Activated CD4-positive, alpha-beta memory T cell treated with anti-CD3 and anti-CD28 coated beads, Interleukin-2, amount 10 ng/mL, durations not matched to agents 7 days and 5 days (primary cell): ENCODE results near the gene HLCS. TPM values are rescaled to one million over a fixed set of nuclear protein-coding genes. Genes with fewer than 3 reads are reported as not detected.

ENCODE experiments used
- CTCF ChIA-PET: fragments of 350-600 bp; sonication (Branson Sonifier 250); formaldehyde crosslinking; loops from one replicate; lab custom pipeline; 2021; ENCODE audit warnings: antibody characterized with exemption, inconsistent platforms; lab: Charles Lee
- POLR2A ChIA-PET: fragments of 350-600 bp; sonication (Branson Sonifier 250); formaldehyde crosslinking; loops from one replicate; lab custom pipeline; 2021; ENCODE audit warnings: antibody characterized with exemption; lab: Charles Lee
- DNase-seq: peaks from one replicate; pipeline ENCODE4 v3.0.0-alpha.2; 2020
- H3K27ac Mint-ChIP-seq: one replicate; pipeline ENCODE4 v1.8.0; 2021; ENCODE audit warnings: mild to moderate bottlenecking, mixed read lengths
- H3K27me3 Mint-ChIP-seq: one replicate; pipeline ENCODE4 v1.8.0; 2021; ENCODE audit warnings: mixed read lengths
- H3K36me3 Mint-ChIP-seq: one replicate; pipeline ENCODE4 v1.8.0; 2021; ENCODE audit warnings: low read depth, mixed read lengths
- H3K4me1 Mint-ChIP-seq: one replicate; pipeline ENCODE4 v1.8.0; 2021; ENCODE audit warnings: mixed read lengths
- H3K4me3 Mint-ChIP-seq: one replicate; pipeline ENCODE4 v1.8.0; 2021; ENCODE audit warnings: mild to moderate bottlenecking, mixed read lengths
- H3K9me3 Mint-ChIP-seq: one replicate; pipeline ENCODE4 v1.8.0; 2021; ENCODE audit warnings: mixed read lengths
- total RNA-seq, 2 experiments: library from RNA; stranded (reverse); gene quantifications; one replicate each; pipeline ENCODE4 v1.2.3, GENCODE V29; 2021

HLCS gene
- total RNA-seq, 2 experiments from 2014 or later, result 13.3 to 13.9 TPM

DNA sequence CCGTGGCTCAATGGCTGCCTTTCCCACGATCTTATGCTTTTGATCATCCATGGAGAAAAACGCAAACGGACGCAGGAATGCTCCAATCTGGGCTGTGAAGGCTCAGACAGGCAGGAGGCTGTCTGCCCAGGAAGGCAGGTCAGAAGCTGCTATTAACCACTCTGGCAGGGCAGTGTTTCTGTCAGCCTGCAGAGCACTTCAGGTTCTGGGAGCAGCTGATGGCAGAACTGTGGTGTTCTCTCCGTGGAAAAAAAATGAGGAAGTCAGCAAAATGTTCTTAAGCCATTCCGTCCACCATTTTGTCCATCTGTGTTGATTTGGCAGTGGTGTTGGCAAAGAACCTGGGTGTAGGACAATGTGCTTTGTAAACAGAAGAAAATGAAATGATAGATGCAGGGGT lies 175.9 kb downstream of the HLCS start:
- ChIA-PET POLR2A (no interaction called here), CTCF (no interaction called here)
- no peaks in the 10 kb centered on the region for H3K36me3 Mint-ChIP-seq
- H3K4me1 Mint-ChIP-seq, result no peaks in the 10 kb centered on the region
- no peaks in the 10 kb centered on the region for H3K27me3 Mint-ChIP-seq
- no peaks in the 10 kb centered on the region for H3K9me3 Mint-ChIP-seq
- H3K27ac Mint-ChIP-seq, result no peak overlapping the region
- no peak for DNase-seq
- no peak overlapping the region for H3K4me3 Mint-ChIP-seq

DNA sequence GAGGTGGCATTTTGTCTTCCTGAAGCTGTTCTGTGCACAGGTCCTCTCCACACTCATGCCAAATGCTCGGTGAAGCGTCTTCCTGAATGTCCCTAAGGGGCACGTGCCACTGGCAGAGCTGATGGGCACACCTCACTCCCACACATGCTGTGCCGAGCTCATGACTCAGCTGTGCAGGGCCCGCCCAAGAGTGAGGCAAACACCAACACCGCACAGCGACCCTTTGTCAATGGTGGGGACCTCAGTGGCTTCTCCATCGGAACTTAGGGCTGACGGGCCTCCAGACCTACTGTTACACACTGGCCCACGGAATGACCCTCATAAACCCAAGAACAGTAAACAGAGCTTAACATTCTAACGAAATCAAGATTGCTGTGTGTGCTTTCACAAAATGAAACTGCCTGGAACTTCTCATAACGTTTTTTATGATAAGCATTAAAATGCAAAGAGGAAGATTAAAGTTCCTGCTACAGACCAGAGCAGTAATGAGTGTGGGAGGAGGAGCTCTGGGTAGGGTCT lies 178.3 kb downstream of the HLCS start:
- Mint-ChIP-seq H3K9me3 (no peaks in the 10 kb centered on the region), H3K27ac (no peak overlapping the region), H3K27me3 (no peaks in the 10 kb centered on the region), H3K36me3 (no peaks in the 10 kb centered on the region), H3K4me3 (no peak overlapping the region), H3K4me1 (no peaks in the 10 kb centered on the region)
- ChIA-PET CTCF (interaction anchor here (0.7 kb wide), 1 partner anchor 39 kb away, joined by 3 read pairs; no protein-coding TSS in a partner anchor), POLR2A (no interaction called here)
- no peak for DNase-seq

DNA sequence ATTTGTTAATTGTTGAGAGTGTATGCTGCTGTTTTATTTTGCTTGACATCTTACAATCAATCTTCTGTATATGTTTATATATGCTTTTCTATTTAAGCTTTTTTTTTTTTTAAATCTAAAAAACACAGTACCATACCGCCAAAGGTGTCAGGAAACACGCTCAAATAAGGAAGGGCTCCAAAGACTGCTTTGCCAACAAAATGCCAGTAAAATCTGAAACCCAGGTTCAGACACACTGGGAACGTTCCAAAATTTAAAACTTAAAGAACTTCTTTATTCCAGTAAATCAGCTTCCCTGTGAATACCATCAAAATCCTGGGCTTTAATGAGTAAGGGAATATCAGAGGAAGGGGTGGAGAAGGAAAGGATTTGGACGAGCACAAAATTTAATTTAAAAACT lies 180.3 kb downstream of the HLCS start:
- no peak for DNase-seq
- no peak overlapping the region for H3K27ac Mint-ChIP-seq
- no peaks in the 10 kb centered on the region for H3K27me3 Mint-ChIP-seq
- no peaks in the 10 kb centered on the region for H3K4me1 Mint-ChIP-seq
- no peaks in the 10 kb centered on the region for H3K9me3 Mint-ChIP-seq
- H3K4me3 Mint-ChIP-seq, result no peak overlapping the region
- H3K36me3 Mint-ChIP-seq, result no peaks in the 10 kb centered on the region
- CTCF ChIA-PET, result no interaction called here
- POLR2A ChIA-PET, result no interaction called here

DNA sequence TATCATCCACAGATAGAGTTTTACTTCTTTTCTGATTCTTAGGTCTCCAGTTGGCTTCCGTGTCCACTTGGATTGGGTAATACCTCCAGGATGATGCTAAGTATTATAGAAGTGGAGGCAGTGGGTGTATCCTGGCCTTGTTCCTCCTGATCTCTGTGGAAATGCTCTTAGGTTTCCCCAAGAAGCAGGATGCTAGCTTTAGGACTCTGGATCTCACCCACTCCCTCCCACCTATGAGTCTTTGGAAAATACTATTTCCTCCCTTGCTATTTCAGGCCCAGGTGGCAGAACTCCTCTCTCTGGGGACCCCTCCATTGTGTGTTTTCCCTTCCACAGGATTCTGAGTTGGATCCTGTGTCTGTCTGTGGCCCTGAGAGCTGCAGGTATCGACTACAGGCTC lies 180.9 kb downstream of the HLCS start:
- ChIA-PET POLR2A (no interaction called here), CTCF (no interaction called here)
- Mint-ChIP-seq H3K4me1 (no peaks in the 10 kb centered on the region), H3K4me3 (no peak overlapping the region), H3K9me3 (no peaks in the 10 kb centered on the region), H3K36me3 (no peaks in the 10 kb centered on the region), H3K27me3 (no peaks in the 10 kb centered on the region), H3K27ac (no peak overlapping the region)
- DNase-seq, result no peak

DNA sequence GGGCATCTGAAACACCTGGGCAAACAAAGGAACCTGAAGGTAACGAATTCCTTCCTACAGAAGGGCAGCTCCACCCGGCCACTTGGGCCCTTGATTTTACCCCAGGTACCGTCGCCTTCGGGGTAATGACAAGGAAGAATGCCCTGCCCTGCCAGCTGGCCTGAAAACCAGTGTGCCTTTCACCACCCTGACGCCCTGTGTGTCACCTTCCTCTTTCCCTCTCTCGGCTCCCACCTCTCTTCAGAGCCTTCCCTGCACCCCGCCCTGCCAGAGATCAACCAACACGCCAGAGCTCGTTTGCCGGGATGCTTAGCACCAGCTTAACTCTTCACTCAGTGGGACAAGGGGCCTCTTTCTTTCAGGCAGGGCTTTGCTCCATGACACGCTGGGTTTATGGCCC lies 181.5 kb downstream of the HLCS start:
- Mint-ChIP-seq H3K36me3 (no peaks in the 10 kb centered on the region), H3K4me1 (no peaks in the 10 kb centered on the region), H3K9me3 (no peaks in the 10 kb centered on the region), H3K27me3 (no peaks in the 10 kb centered on the region), H3K27ac (no peak overlapping the region), H3K4me3 (no peak overlapping the region)
- ChIA-PET CTCF (no interaction called here), POLR2A (no interaction called here)
- no peak for DNase-seq

DNA sequence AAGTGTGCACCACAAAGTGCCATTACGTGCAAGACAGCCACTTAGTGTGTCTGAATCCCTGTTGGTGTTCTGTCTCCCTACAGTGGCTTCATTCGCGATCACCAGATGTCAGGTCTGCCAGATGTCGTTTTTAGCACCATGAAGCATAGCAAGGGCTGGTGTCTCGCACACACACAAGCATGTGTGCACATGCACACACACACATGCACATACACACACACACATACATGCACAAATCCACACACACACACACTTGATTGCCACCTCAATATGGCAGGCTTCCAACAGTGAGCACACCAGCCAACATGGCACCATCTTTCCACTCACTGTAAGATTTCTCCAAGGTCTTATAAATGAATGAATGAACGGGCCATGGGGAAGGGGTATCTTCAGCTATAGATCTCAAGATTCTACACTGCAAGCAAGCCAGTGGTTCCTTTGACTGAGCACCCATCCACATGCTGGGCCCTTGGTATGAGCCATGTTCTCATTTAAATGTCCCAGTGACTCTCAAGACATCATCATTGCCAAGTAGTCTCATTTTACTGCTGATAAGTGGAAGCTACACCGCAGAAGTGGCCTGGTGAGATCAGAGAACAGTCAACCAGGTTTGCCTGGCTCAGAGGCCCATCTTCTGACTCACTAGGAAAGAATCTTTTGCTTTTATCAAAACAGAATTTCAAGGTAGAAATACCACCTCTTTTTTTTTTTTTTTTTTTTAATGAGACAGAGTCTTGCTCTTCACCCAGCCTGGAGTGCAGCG lies 182.7 kb downstream of the HLCS start:
- H3K4me1 Mint-ChIP-seq, result no peaks in the 10 kb centered on the region
- no peak for DNase-seq
- CTCF ChIA-PET, result no interaction called here

DNA sequence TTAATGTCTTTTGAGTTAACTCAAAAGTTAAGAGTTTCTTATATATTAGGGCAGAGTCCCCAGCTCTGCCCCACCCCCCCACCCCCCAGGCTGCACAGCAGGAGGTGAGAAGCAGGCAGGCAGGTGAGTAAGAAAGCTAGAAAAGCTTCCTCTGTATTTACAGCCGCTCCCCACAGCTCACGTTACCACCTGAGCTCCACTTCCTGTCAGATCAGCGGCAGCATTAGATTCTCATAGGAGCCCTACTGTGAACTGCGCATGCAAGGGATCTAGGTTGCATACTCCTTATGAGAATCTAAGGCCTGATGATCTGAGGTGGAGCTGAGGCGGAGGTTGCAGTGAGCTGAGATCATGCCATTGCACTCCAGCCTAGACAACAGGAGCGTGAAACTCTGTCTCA lies 185.6 kb downstream of the HLCS start:
- Mint-ChIP-seq H3K4me1 (no peaks in the 10 kb centered on the region), H3K27me3 (no peaks in the 10 kb centered on the region), H3K4me3 (no peak overlapping the region), H3K36me3 (no peaks in the 10 kb centered on the region), H3K9me3 (no peaks in the 10 kb centered on the region), H3K27ac (no peak overlapping the region)
- ChIA-PET POLR2A (no interaction called here), CTCF (no interaction called here)
- no peak for DNase-seq

More for the DNA sequence above, 182.7 kb downstream of the HLCS start:
- H3K36me3 Mint-ChIP-seq, result no peaks in the 10 kb centered on the region
- no peaks in the 10 kb centered on the region for H3K9me3 Mint-ChIP-seq
- H3K27ac Mint-ChIP-seq, result no peak overlapping the region
- H3K4me3 Mint-ChIP-seq, result no peak overlapping the region
- POLR2A ChIA-PET, result no interaction called here
- no peaks in the 10 kb centered on the region for H3K27me3 Mint-ChIP-seq

DNA sequence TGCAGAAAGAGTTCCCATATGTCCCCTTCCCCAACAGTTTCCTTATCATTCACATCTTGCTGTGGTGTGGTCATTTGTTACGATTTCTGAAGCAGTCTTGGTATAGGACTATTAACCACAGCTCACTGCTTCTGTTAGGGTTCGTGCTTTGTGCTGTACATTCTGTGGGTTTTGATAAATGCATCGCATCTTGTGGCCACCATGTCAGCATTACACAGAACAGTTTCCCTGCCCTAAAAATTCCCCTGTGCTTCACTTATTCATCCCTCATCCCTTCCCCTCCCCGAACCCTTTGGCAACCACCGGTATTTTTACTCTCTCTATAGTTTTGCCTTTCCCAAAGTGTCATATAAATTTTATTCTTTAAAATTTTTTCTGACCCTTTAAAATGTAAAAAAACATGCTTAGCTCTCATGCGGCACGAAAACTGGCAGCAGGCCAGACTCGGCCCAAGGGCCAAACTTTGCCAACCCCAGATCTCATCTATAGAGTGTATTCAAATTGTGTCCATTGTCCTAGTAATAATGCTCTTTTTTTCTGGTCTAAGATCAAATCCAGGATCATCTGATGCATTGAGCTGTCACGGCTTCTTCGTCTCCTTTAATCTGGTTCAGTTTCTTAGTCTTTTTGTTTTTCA lies 189.4 kb downstream of the HLCS start:
- H3K4me3 Mint-ChIP-seq, result no peak overlapping the region
- no peaks in the 10 kb centered on the region for H3K4me1 Mint-ChIP-seq
- H3K27ac Mint-ChIP-seq, result no peak overlapping the region
- ChIA-PET CTCF (no interaction called here), POLR2A (interaction anchor here (1.3 kb wide), 1 partner anchor 24 kb away, joined by 3 read pairs; no protein-coding TSS in a partner anchor)
- H3K27me3 Mint-ChIP-seq, result no peaks in the 10 kb centered on the region
- no peaks in the 10 kb centered on the region for H3K36me3 Mint-ChIP-seq
- DNase-seq, result no peak
- no peaks in the 10 kb centered on the region for H3K9me3 Mint-ChIP-seq

DNA sequence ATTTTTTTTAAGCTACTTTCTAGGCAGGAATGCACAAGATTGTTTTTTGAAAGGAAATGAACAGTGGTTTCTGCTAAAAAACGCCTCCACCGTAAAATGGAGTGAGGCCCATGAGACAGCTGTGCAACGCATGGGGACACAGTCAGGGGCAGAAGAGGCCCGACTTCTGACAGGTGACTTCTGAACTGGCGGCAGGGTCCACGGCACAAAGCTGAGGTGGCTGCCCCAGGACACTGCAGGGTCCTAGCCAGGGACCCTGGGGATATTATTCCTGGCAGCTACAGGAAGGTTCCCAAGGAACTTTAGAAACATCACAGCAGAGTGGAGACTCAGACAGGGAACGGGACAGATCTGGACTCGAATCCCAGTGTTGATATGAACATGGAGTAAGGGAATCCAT lies 192.5 kb downstream of the HLCS start:
- H3K9me3 Mint-ChIP-seq, result no peaks in the 10 kb centered on the region
- DNase-seq, result no peak
- H3K27ac Mint-ChIP-seq, result no peak overlapping the region
- no peaks in the 10 kb centered on the region for H3K4me1 Mint-ChIP-seq
- no peak overlapping the region for H3K4me3 Mint-ChIP-seq
- no peaks in the 10 kb centered on the region for H3K36me3 Mint-ChIP-seq
- H3K27me3 Mint-ChIP-seq, result no peaks in the 10 kb centered on the region
- CTCF ChIA-PET, result no interaction called here
- POLR2A ChIA-PET, result no interaction called here

DNA sequence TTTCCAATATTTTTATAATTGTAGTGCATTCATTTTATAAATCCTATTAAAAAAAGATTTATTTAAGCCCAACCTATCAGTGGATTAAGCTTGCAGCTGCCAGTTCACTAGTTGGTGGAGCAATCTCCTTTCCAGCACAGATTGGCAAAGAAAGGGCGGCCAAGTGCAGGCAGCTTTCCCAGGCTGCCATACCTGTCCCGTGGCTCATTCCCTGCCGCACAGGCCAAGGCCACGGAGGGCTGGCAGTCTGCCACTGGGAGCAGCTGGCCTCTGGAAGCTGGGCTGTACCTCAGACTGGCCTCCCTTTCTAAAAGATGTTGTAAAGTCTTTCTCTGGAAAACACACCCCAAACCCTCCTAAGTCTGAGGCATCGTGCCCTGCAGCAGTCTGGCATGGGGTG lies 193.4 kb downstream of the HLCS start:
- Mint-ChIP-seq H3K36me3 (no peaks in the 10 kb centered on the region), H3K4me1 (no peaks in the 10 kb centered on the region), H3K27ac (no peak overlapping the region), H3K9me3 (no peaks in the 10 kb centered on the region), H3K4me3 (no peak overlapping the region), H3K27me3 (no peaks in the 10 kb centered on the region)
- ChIA-PET POLR2A (no interaction called here), CTCF (interaction anchor here (0.8 kb wide), 1 partner anchor 81 kb away, joined by 3 read pairs; no protein-coding TSS in a partner anchor)
- no peak for DNase-seq

DNA sequence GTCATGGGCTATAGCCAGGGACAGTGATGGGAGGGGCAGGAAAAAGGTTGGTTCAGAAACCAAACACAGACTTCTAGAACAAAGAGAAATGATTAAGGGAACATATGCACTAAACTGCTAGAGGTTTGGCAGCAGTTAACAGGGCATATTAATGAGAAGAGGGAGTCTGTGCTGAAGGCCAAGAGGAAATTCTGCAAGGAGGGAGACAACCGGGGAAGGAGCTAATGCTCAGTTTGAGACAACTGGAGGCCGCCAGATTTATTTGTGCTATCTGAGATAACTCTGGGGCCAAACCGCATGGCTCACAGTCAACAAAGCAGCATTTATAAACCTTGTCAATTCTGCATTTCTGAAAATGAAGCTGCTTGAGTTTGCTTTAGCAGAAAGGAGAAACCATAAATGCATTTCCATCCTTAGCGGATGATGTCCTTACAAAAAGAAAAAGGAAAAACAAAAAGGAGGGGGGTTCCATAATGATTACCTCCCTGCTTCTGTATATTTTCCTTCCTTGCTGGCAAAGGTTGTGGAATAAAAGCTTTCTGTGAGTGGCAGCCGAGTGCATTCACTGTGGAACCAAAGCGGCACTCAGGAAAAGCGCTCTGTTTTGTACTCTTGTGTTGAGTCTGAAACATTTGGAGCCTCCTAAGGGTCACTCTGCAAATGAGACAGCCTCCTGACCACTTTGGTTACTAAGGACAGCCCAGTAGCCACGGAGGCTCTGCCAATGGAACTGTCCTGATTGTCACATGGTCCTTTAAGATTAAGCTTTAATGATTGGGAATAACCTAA lies 197.2 kb downstream of the HLCS start:
- no peaks in the 10 kb centered on the region for H3K36me3 Mint-ChIP-seq
- ChIA-PET POLR2A (no interaction called here), CTCF (no interaction called here)
- no peak for DNase-seq
- H3K27ac Mint-ChIP-seq, result no peak overlapping the region
- no peaks in the 10 kb centered on the region for H3K27me3 Mint-ChIP-seq
- no peak overlapping the region for H3K4me3 Mint-ChIP-seq
- no peaks in the 10 kb centered on the region for H3K4me1 Mint-ChIP-seq
- H3K9me3 Mint-ChIP-seq, result no peaks in the 10 kb centered on the region

DNA sequence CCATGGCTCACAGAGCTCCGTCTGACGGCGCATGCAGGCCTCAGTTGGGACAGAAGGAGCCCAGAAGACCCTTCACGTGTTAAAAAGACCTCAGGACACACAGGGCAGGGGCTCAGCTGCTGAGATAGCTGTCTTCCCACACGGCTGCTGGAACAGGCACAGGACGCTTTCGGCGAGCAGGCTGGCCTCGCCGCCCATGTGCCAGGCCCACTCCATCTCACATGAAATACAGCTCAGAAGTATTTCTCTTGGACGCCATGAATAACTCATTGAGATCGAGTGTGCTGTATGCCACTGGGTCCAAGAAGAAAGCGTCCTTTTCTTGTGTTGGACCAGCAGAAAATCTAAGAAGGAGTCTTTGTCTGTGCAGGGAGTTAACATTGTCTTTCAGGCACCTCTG lies 198.0 kb downstream of the HLCS start:
- H3K4me3 Mint-ChIP-seq, result no peak overlapping the region
- H3K27ac Mint-ChIP-seq, result no peak overlapping the region
- CTCF ChIA-PET, result no interaction called here
- H3K36me3 Mint-ChIP-seq, result no peaks in the 10 kb centered on the region
- no peaks in the 10 kb centered on the region for H3K27me3 Mint-ChIP-seq
- no peaks in the 10 kb centered on the region for H3K9me3 Mint-ChIP-seq
- no peak for DNase-seq
- H3K4me1 Mint-ChIP-seq, result no peaks in the 10 kb centered on the region
- POLR2A ChIA-PET, result no interaction called here

DNA sequence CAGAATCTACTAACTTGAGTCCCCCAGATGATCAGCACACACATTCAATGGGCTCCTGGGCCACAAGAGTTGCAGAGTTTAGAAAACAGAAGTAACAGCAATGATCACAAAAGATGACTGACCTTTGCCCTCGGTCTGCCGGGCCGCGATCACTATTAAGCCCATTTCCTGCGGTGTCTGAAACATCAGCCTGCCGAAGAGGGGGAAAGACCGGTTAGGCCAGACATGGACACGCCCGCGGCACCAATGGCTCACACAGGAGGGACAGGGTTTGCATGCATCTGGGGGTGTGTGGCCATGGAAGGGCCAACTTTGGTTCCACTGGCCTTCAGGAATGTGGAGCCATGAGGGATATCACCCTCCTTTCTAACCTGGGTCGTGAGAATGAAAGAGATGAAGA lies 199.4 kb downstream of the HLCS start:
- POLR2A ChIA-PET, result no interaction called here
- Mint-ChIP-seq H3K27me3 (no peaks in the 10 kb centered on the region), H3K36me3 (no peaks in the 10 kb centered on the region), H3K27ac (no peak overlapping the region), H3K4me1 (no peaks in the 10 kb centered on the region), H3K4me3 (no peak overlapping the region), H3K9me3 (no peaks in the 10 kb centered on the region)
- CTCF ChIA-PET, result no interaction called here
- no peak for DNase-seq
